H1 (cell line): ENCODE data around the gene IL24. TPM values are rescaled to one million over a fixed set of nuclear protein-coding genes. Genes with fewer than 3 reads are reported as not detected.

Experiments
- ASH2L ChIP-seq: fragments of 200-600, 300-600 bp; sonication (generic); IDR thresholded peaks from one replicate; pipeline ENCODE4 v1.7.1; 2017; ENCODE audit warnings: low read length
- CHD2 ChIP-seq: IDR thresholded peaks from 2 replicates; pipeline ENCODE4 v1.6.1; 2012; ENCODE audit warnings: low read length, improper control_type of control experiment
- POU5F1 ChIP-seq: IDR thresholded peaks from 2 replicates; pipeline ENCODE4 v1.6.1; 2011; ENCODE audit warnings: low read depth, mild to moderate bottlenecking, low read length, moderate library complexity
- SIRT6 ChIP-seq: IDR thresholded peaks from one replicate; pipeline ENCODE4 v1.7.1; 2012; ENCODE audit warnings: low read length, inconsistent platforms
- polyA plus RNA-seq, 7 experiments: library from polyadenylated mRNA; depleted of rRNA in 3 of 7; stranded (reverse) in 5 of 7; unstranded in 2 of 7; fragments of >200 nt in 5 of 7; fragments of 200-250 nt in 2 of 7; gene quantifications; 1 replicate in 5 of 7; 2 replicates in 1 of 7; 4 replicates in 1 of 7; pipeline versions ENCODE4 v1.2.1 to v1.2.3, GENCODE V29; 2011 to 2013; ENCODE audit warnings: missing spikeins in 2 of 7, mixed read lengths in 2 of 7
- total RNA-seq: library from RNA; stranded (reverse); fragmentation: NEBNext Ultra II Directional; extraction: Animal tissue kit (Norgen Biotek cat#: 25700); gene quantifications from 2 replicates; pipeline ENCODE4 v1.2.1, GENCODE V29; 2021

Gene IL24
- total and polyA plus RNA-seq, 2 of the 8 experiments (the other 6 are each of a cell fraction or from before 2014, with no cell fraction given) = not detected

- no peak for TF ChIP-seq POU5F1
- no peak for TF ChIP-seq CHD2
- TF ChIP-seq SIRT6 = no peak
- TF ChIP-seq ASH2L = no peak
Observed at GRCh38 chr1:206892351-206892984, 4.8 kb upstream of the IL24 start (continued).
